ENCODE measurements around the gene GLIPR1L2. TPM values are rescaled to one million over a fixed set of nuclear protein-coding genes. Genes with fewer than 3 reads are reported as not detected.
A peak's percentile ranks its signal among the peaks of the same experiment; 100 is the strongest.

The GLIPR1L2 gene
- total RNA-seq, 1 donor from 2014 or later: 1.3 TPM

DNA sequence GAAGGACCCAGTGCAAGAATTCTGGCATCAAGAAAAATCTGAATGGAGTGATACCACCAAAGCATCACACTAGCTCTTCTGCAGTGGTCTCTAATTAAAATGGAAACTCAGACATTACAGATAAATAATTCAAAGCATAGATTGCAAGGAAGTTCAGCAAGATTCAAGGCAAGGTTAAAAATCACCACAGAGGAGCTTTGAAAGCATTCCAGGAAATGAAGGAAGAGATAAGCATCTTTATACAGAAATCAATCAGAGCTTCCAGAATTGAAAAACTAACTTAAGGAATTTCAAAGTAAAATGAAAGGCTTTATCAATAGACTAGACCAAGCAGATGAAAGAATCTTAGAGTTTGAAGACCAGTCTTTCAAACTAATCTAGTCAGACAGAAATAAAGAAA is 69.3 kb downstream of the GLIPR1L2 start:
- no peak for ATAC-seq
- DNase-seq: no peak
- intact Hi-C loops (cut with micrococcal nuclease): no loop called here

- peak; percentile 39 for ATAC-seq
- DNase-seq: no peak
- intact Hi-C loops (cut with micrococcal nuclease): no loop called here
These were observed 81.3 kb downstream of the GLIPR1L2 start for GRCh38 chr12:75471902-75472890.

GRCh38 chr12:75474116-75474515 is 83.2 kb downstream of the GLIPR1L2 start:
- intact Hi-C loops (cut with micrococcal nuclease): no loop called here
- ATAC-seq (no peak), DNase-seq (no peak)

- ATAC-seq: no peak
These were observed 85.2 kb downstream of the GLIPR1L2 start for GRCh38 chr12:75476071-75476470.

GRCh38 chr12:75477137-75477536 is 86.2 kb downstream of the GLIPR1L2 start:
- intact Hi-C loops (cut with micrococcal nuclease): no loop called here
- no peak for DNase-seq
- no peak for ATAC-seq

More at GRCh38 chr12:75476071-75476470, 85.2 kb downstream of the GLIPR1L2 start:
- DNase-seq: no peak
- intact Hi-C loops (cut with micrococcal nuclease): no loop called here

DNA sequence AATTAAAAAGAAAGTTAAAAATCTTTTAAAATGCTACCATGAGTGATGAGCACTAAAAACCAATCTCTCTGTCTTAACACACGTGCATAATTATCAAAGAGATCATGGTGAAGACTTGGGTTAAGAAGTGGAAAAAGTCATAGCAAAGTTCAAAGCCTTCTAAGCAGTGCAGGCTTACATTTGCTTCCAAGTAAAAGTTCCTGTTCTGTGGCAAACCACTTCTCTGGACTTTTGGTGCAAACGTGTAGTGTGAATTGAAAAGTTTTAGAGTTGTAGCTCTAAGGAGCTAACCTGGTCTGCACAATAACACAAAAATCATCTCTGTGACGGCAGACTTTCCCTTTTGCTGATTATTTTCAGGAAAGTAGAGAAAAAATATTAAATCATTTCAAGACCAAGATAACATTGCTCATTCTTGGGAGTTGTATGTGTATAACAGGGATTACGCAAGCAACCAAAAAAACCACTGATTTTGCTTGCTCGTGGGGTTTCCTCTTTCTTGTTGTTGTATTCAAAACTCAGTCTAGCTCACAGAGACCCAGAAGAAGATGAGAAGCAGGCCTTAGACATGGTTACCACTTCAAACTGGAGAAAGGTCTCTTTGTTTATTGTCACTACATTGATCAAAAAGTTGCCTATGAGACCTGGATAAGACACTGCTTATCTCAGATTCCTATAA is 87.4 kb downstream of the GLIPR1L2 start:
- intact Hi-C loops (cut with micrococcal nuclease): no loop called here
- peak; percentile 27 for ATAC-seq
- DNase-seq: no peak

DNA sequence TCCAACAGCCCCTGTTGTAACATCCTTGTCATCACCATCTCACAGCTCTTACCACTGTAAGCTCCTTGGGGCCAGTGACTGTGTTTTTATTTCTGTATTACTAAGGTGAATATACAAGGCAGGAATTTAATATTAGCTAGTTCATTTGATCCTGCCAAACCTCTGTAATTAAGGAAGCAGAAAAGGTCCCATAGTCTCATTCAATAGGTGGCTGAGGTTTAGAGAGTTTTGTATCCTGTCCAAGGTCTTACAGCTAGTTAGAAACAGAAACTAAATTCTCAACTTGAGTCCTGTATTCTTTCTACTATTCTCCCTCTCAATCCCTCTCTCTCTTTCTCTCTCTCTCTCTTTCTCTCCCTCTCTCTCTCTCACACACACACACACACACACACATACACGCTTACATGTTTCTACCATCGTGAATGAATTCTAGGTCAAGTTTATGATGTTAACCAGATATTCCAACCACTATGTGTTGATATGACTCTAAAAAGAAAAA is 89.1 kb downstream of the GLIPR1L2 start:
- ATAC-seq (peak; percentile 45), DNase-seq (no peak)
- intact Hi-C loops (cut with micrococcal nuclease): no loop called here

DNA sequence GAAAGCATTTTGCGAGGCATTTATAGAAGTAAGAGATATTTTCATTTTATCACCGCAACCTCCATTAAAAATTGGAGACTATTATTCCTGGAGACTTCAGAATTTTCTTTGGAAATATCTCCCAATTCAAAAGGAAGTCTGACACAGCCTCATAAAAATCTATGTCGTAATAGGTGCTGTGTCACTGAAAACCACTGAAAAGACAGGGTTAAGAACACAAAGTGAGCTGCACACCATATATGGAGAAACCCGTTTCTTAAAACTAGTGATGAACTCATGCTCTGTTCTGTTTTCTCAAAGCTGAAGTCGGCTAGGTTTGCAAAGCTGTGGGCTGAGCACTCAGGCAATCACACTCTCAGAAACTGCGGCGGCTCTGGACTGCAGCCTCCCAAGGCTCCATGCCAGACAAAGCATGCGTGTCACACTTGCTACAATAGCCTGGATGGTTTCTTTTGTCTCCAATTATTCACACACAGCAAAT is 89.6 kb downstream of the GLIPR1L2 start, which contains the start of gene GLIPR1:
TSS of gene GLIPR1 (plus strand) at position 287 of the 481 bp plus-strand sequence. CDS start at position 413, 126 bp downstream.
- DNase-seq (peak; percentile 70), ATAC-seq (peak; percentile 93)
- intact Hi-C loops (cut with micrococcal nuclease): no loop called here

DNA sequence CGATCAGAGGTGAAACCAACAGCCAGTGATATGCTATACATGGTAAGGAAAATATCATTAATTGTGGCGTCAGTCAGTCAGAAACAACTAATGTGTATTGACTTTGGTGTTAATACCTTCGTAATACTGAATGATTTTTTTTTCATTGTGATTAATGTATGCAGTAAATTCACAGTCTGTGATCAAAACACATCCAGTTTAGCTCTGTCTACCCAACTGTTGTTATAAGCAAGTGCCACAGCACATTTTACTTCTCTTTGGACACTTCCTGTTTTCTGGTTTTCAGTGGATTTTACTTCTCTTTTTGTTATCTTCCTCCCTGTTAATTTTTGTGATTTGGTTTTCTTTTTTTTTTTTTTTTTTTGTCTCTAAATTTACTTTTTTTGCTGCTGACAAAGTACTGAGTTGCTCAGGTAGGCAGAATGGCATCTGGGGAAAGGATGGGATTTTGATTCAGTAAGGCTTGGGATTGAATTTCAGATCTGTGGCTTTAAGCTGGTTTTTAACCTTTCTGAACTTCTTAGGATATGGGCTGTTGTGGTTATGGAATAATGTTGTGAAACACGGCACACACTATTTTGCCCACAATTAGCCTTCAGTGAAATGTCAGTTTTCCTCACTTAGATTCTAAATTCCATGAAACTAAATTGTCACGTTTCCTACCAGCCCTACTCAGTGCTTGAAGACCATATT is 90.3 kb downstream of the GLIPR1L2 start:
- intact Hi-C loops (cut with micrococcal nuclease): no loop called here
- ATAC-seq: peak; percentile 40
- no peak for DNase-seq

DNA sequence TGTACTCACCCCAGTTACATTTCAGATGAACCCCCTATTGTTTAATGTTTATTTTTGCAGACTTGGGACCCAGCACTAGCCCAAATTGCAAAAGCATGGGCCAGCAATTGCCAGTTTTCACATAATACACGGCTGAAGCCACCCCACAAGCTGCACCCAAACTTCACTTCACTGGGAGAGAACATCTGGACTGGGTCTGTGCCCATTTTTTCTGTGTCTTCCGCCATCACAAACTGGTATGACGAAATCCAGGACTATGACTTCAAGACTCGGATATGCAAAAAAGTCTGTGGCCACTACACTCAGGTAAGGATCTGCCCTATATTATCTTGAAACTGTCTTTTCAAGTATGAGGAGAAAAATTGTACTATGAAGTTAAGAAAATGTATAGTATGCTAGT is 90.9 kb downstream of the GLIPR1L2 start:
- ATAC-seq (peak; percentile 6), DNase-seq (no peak)
- intact Hi-C loops (cut with micrococcal nuclease): no loop called here

Other genes starting within 250 kb of the GLIPR1L2 start
- gene KCNC2, start 181.2 kb upstream of the GLIPR1L2 start, total RNA-seq: not detected
- 12.5 TPM for gene CAPS2, start 60.8 kb upstream of the GLIPR1L2 start, total RNA-seq
- not detected for gene GLIPR1L1, start 56.4 kb upstream of the GLIPR1L2 start, total RNA-seq
- gene GLIPR1, start 89.7 kb downstream of the GLIPR1L2 start, total RNA-seq: 8.8 TPM
- gene KRR1, start 120.5 kb downstream of the GLIPR1L2 start, total RNA-seq: 29.7 TPM